GM23338 (cell line): Measurements from ENCODE around the gene PILRB.

Source experiments
- CREB1 ChIP-seq: fragments of 250-450 bp; sonication (Bioruptor Pico); IDR thresholded peaks from 2 replicates; pipeline ENCODE4 v1.5.0; 2020; ENCODE audit warnings: low read depth, mild to moderate bottlenecking, moderate library complexity
- CTCF ChIP-seq, 2 experiments: fragments of 200-600 bp in 1 of 2; sonication (generic) in 1 of 2; conservative IDR thresholded peaks; 2 replicates each; pipeline versions ENCODE4 v1.5.1 to v1.6.1; 2016 to 2017; ENCODE audit warnings: antibody characterized with exemption in 2 of 2, low read depth in 2 of 2, mild to moderate bottlenecking in 2 of 2, moderate library complexity in 1 of 2
- ETS1 ChIP-seq: IDR thresholded peaks from 2 replicates; pipeline ENCODE4 v1.6.1; 2016; ENCODE audit warnings: antibody characterized with exemption
- EZH2 ChIP-seq: fragments of 200-600 bp; sonication (generic); IDR thresholded peaks from one replicate; pipeline ENCODE4 v1.8.0; 2017; ENCODE audit warnings: antibody characterized with exemption, mild to moderate bottlenecking, low read depth; ENCODE audit not compliant: unreplicated experiment
- JUNB ChIP-seq: IDR thresholded peaks from one replicate; pipeline ENCODE4 v1.6.1; 2016; ENCODE audit warnings: antibody characterized with exemption; ENCODE audit not compliant: unreplicated experiment
- POLR2AphosphoS5 ChIP-seq: IDR thresholded peaks from 2 replicates; pipeline ENCODE4 v1.6.1; 2016; ENCODE audit warnings: antibody characterized with exemption, low read depth
- REST ChIP-seq: IDR thresholded peaks from one replicate; pipeline ENCODE4 v1.6.1; 2018; ENCODE audit warnings: antibody characterized with exemption; ENCODE audit not compliant: unreplicated experiment

- TF ChIP-seq EZH2 (no peak), POLR2AphosphoS5 (no peak), CTCF (conservative IDR thresholded peaks at IDR 0.05; ENCODE audit: low read depth in 2 of 2) (no peak), JUNB (no peak), ETS1 (no peak), CREB1 (CRISPR knock-in tag) (no peak), REST (no peak)
Observed at GRCh38 chr7:100413889-100414288, 56.0 kb downstream of the PILRB start.
